ENCODE measurements around the gene TAGLN.
"Not testable (repeated sequence)": the region's sequence is repeated elsewhere in the genome, so short reads cannot be mapped to it uniquely, and the experiment has no call there.

TAGLN gene

GRCh38 chr11:117197516-117198456 is 1.4 kb upstream of the TAGLN start:
- no peak for DNase-seq

GRCh38 chr11:117198613-117199012 is 557 bp upstream of the TAGLN start:
- no peak for DNase-seq

- no peak for DNase-seq
Observed at GRCh38 chr11:117199916-117200812, 994 bp downstream of the TAGLN start.

GRCh38 chr11:117200813-117201657 is 1.9 kb downstream of the TAGLN start:
- no peak for DNase-seq

GRCh38 chr11:117201658-117202305 is 2.6 kb downstream of the TAGLN start:
- no peak for DNase-seq

GRCh38 chr11:117202386-117203068 is 3.4 kb downstream of the TAGLN start:
- no peak for DNase-seq

GRCh38 chr11:117203069-117203407 is 3.9 kb downstream of the TAGLN start:
- no peak for DNase-seq

GRCh38 chr11:117204283-117205080 is 5.3 kb downstream of the TAGLN start:
- no peak for DNase-seq

GRCh38 chr11:117205211-117205818 is 6.1 kb downstream of the TAGLN start:
- no peak for DNase-seq

- DNase-seq = not testable (repeated sequence)
Observed at GRCh38 chr11:117206111-117206510, 6.9 kb downstream of the TAGLN start.

GRCh38 chr11:117206859-117207258 is 7.7 kb downstream of the TAGLN start:
- not testable (repeated sequence) for DNase-seq

- not testable (repeated sequence) for DNase-seq
Observed at GRCh38 chr11:117207481-117207880, 8.3 kb downstream of the TAGLN start.

- not testable (repeated sequence) for DNase-seq
Observed at GRCh38 chr11:117208710-117209109, 9.5 kb downstream of the TAGLN start.

GRCh38 chr11:117209351-117210125 is 10.4 kb downstream of the TAGLN start:
- not testable (repeated sequence) for DNase-seq

- DNase-seq = no peak
Observed at GRCh38 chr11:117210620-117211019, 11.4 kb downstream of the TAGLN start.

GRCh38 chr11:117212697-117213355 is 13.7 kb downstream of the TAGLN start:
- DNase-seq = no peak

GRCh38 chr11:117214404-117215110 is 15.4 kb downstream of the TAGLN start:
- no peak for DNase-seq

All from NCI-H187 (cell line).